SU-DHL-6 (cell line): ENCODE results near the gene SUGP1.

Experiments used
- CTCF ChIP-seq: fragments of 200-600 bp; sonication (generic); IDR thresholded peaks from one replicate; pipeline ENCODE4 v1.5.1; 2017; ENCODE audit warnings: antibody characterized with exemption, mild to moderate bottlenecking, low read length, moderate library complexity; ENCODE audit not compliant: insufficient read depth, poor library complexity, severe bottlenecking
- EZH2phosphoT487 ChIP-seq: fragments of 200-600 bp; sonication (generic), shearing (Covaris generic); conservative IDR thresholded peaks from 2 replicates; pipeline ENCODE4 v1.6.1; 2018; ENCODE audit warnings: mild to moderate bottlenecking, antibody characterized with exemption, low read length, moderate library complexity, mixed read lengths

DNA sequence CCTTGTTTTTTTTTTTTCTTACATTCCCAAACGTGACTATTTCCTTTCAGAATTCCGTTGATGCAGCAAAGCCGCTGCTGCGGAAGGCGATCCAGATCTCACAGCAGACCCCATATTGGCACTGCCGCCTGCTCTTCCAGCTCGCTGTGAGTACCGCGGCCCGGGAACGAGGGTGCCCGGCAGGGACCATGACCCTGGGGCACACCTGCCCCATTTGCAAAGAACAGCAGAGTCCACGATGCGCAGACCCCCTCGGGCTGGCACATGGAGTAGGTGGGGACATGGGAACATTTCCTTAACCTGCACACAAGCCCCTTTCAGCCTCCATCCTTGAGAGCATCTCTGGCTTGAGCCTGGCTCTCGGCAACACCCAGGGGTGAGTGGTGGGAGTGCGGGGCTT, 16.8 kb upstream of the SUGP1 start:
- no peak for TF ChIP-seq CTCF
- no peak for TF ChIP-seq EZH2phosphoT487
